ENCODE measurements around the gene SIN3A.
"Not testable (repeated sequence)": the region's sequence is repeated elsewhere in the genome, so short reads cannot be mapped to it uniquely, and the experiment has no call there.

The SIN3A gene

DNA sequence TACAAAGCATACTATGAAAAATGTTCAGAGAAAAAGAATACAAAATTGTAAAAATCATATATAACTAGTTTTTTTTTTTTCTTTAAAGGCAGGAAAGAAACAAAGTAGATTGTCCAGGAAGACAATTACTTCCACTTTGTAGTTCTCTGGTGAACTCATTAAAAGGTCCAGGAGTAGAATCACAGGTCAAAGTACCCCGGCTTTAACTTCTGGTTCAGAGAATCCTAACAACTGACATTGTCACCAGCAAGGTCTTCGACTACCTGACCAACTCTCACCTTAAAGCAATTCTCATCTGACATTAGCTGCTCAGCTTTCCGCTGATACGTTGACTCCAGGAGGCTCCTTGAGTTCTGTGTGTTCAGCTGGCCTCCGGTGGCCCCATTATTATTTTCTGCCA is 67.5 kb downstream of the SIN3A start:
- DNase-seq (ENCODE audit: extremely low read depth in 1 of 2, low read depth in 1 of 2) = not testable (repeated sequence)

DNA sequence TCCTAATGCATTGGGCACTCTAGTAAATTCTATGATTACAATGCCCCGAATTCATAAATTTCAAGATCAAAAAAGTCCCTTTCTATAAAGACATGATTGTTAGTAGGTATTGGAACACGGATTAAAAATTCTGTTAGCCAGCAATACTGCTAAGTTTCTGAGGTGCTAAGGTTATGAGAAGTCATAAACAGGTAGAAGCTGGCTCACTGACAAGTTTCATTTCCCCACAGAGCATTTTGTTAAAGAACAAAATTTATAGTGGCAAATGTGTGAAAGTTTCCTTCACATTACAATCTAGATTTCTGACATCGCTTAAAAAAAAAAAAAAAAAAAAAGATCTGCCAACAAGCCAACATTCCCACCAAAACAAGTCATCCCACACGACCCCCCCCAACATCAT is 70.7 kb downstream of the SIN3A start:
- DNase-seq (ENCODE audit: extremely low read depth in 1 of 2, low read depth in 1 of 2) = no peak

GRCh38 chr15:75371901-75372688 is 79.4 kb downstream of the SIN3A start:
- no peak for DNase-seq (ENCODE audit: extremely low read depth in 1 of 2, low read depth in 1 of 2)

DNA sequence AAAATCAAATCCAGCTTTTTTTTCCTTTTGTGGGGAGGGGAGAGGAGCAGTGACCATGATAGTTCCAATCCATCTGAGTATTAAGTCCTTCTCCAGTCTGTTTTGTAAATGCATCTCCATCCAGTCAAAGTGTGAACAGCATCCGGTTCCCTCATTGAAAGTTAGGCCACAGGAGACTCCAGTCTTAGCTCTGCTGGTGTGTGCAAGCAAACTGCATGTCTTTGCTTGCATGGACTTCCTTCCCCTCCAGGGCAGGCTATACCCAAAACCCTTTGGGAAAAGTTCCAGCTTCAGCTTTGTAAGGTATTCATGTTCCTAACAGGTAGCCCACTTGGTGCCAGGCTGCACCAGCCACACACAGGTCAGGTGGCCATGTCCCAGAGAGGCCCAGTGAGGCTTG is 80.0 kb downstream of the SIN3A start:
- no peak for DNase-seq (ENCODE audit: extremely low read depth in 1 of 2, low read depth in 1 of 2)

- no peak for DNase-seq (ENCODE audit: extremely low read depth in 1 of 2, low read depth in 1 of 2)
These were observed 81.5 kb downstream of the SIN3A start for GRCh38 chr15:75369897-75370581.

DNA sequence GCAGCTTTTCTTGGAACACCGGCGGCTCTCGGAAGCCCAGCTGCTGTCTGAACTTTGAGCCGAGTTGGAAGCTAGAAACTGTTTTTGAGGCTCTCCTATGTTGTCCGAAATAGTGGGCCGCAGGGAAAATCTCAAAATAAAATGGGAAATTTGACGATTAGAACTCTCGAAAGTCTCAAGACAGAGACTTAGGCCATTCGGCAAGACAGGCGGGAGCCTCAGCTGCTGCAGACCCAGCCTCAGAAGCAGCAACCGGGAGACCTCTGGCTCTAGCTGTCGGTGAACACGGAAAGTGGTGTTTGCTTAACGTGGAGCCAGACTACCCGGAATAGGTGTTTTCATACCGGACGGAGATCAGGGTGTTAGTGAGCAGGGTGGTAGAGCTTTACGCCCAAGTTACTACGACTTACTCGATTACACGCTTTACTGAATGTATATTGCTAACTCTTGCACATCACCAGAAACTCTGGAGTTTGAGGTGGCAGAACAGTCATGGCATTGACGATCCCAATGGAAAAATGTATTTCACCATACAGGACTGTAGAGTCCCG is 82.7 kb downstream of the SIN3A start:
- no peak for DNase-seq (ENCODE audit: extremely low read depth in 1 of 2, low read depth in 1 of 2)

- peak; percentile 88 to 93 for DNase-seq (ENCODE audit: extremely low read depth in 1 of 2, low read depth in 1 of 2)
These were observed 83.4 kb downstream of the SIN3A start, which contains the start of gene MAN2C1 for GRCh38 chr15:75367913-75368688. TSS of gene MAN2C1 (minus strand) at chr15:75368607. CDS start at chr15:75368583, 24 bp downstream.

DNA sequence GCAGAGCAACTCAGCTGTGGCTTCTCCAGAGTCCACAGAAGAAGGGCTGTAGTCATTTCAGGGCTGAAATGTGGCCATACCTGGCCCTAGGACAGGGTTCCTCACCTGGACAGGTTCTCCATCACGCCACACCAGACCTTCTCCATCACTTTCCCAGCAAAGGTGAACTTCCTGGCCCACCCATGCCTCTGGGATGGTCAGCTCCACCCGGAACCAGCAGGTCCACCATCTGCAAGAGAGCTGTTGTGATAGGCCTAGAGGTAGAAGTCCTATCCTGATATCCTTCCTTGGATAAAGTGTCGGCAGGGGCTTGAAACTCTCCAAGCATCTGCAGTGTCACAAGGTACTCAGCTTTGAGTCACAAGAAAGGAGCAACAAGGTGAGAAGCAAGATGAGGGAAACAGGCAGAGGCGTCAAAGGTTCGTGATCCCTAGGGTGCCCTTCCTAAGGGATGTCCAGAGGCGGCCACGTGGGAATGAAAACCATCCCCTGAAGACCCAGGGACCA is 84.0 kb downstream of the SIN3A start:
- no peak for DNase-seq (ENCODE audit: extremely low read depth in 1 of 2, low read depth in 1 of 2)

DNA sequence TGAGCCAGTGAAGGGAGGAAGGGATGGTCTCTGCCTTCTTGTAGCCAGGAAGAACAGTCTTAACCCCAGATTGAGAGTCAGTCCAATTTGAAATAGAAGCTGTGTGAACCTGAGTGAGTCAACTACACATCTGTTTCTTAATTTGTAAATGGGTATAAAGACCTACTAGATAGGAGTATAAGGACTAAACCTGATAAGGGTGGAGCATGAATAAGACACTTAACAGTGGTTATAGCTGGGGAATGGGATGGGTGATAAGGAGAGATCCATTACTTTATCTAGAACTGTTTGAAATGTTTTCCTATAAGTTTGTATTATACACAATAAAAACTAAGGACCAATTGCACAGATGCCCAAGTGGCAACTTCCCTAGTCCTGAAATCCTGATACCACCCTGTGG is 84.5 kb downstream of the SIN3A start:
- DNase-seq (ENCODE audit: extremely low read depth in 1 of 2, low read depth in 1 of 2) = no peak

DNA sequence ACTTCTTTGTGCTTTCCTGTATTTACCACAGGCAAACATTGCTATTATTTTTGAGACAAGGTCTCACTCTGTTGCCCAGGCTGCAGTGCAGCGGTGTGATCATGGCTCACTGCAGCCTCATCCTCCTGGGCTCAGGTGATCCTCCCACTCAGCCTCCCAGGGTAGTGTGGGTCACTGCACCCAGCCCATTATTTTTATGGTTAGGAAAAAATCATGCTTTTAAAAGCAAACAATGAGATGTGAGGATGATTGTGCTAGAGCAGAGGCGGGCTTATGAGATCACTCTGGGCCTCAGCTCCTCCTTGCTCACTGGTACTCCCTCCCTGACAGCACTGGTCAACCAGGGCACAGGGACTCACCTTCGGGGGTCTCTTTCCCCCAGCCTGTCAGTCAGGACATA is 85.3 kb downstream of the SIN3A start:
- DNase-seq (ENCODE audit: extremely low read depth in 1 of 2, low read depth in 1 of 2) = no peak

GRCh38 chr15:75364881-75365280 is 86.6 kb downstream of the SIN3A start:
- no peak for DNase-seq (ENCODE audit: extremely low read depth in 1 of 2, low read depth in 1 of 2)

DNA sequence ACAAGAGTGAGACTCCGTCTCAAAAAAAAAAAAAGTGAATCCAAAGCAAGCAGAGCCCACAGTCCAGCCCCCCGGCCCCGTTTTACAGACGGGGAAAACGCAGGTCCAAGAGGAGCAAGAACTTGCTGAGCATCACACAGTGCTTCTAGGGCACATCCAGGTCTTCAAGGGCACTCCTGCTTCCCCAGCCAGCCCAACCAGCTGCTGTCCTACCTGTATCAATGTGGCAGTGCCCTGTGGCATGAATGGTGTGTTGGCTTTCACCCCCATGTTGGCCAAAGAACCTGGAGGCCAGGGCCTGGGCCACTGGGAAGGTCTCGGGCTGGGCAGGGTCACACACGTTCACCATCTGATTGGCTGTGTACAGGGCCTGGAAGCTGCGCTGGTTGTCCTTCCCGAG is 87.7 kb downstream of the SIN3A start:
- no peak for DNase-seq (ENCODE audit: extremely low read depth in 1 of 2, low read depth in 1 of 2)

- no peak for DNase-seq (ENCODE audit: extremely low read depth in 1 of 2, low read depth in 1 of 2)
These were observed 88.7 kb downstream of the SIN3A start for GRCh38 chr15:75362642-75363249.

DNA sequence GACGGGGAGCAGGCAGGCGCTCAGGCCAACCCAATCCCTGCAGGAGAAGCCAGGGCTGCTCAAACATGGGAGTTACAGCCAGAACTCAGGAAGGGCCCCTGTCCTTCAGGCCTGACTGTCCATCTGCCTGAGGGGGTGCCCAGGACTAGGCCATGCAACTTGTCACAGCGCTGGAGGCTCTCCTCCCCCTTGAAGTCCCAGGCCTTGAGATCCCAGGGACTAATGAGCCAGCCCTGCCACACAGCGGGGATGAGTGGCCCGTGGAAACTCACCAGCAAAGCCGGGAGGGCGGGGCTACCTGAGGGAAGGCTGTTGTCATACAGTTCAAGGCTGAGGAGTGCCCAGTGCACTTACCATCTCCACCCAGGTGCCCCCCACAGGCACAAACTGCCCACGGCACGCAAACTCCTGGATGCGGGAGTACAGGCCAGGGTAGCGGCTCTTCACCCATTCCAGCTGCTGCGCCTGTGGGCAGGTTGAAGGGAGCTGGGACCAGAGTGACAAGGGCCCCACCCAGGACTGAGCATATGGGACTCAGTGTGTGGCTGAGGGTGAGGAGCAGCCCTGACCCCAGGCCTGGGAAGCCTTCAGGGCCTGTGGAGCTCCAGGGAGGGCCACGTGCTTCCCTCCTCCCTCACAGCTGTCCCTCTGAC is 89.4 kb downstream of the SIN3A start:
- DNase-seq (ENCODE audit: extremely low read depth in 1 of 2, low read depth in 1 of 2) = no peak

DNA sequence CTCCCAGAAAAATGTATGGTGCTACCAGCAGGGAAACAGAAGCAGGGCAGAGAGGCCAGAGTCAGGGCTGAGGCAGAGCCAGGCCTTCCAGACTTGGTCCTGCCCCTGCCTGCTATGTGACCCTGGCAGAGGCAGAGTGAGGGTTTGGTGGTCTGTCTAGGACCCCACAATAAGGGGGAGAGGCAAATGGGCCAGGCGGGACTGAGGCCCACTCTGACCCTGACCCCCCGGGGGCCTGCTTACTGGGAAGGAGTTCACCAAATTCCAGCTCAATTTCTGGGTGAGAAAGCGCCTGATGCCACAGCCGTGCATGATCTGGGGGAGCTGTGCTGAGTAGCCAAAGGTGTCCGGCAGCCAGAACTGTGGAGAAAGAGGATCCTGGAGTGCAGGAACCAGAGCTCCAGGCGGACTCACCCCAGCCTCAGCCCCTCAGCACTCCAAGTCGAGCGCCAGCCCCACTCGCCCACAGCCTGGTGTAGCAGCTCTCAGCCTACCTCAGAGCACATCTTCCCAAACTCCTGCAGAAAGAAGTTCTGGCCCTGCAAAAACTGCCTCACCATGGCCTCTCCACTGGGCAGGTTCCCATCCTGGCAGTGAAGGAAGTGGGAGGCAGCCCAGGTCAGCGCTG is 90.0 kb downstream of the SIN3A start:
- DNase-seq (ENCODE audit: extremely low read depth in 1 of 2, low read depth in 1 of 2) = no peak

DNA sequence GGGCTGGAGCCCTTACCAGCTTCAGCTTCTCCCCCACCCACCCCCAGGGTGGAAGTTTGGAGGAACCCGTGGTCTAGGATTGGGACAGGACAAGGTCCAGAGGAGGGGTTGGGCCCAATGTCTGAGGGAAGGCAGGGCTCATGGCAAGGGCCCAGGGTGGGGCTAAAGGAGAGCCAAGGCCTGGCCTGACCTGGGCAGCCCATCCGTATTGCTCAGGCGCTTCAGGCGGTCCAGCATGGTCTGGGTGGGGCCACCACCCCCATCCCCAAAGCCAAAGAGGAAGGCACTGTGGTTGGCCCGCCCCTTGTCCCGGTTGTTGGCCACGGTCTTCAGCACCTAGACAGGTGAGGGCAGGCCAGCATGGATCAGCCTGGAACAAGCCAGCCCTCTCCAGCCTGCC is 90.6 kb downstream of the SIN3A start:
- no peak for DNase-seq (ENCODE audit: extremely low read depth in 1 of 2, low read depth in 1 of 2)

DNA sequence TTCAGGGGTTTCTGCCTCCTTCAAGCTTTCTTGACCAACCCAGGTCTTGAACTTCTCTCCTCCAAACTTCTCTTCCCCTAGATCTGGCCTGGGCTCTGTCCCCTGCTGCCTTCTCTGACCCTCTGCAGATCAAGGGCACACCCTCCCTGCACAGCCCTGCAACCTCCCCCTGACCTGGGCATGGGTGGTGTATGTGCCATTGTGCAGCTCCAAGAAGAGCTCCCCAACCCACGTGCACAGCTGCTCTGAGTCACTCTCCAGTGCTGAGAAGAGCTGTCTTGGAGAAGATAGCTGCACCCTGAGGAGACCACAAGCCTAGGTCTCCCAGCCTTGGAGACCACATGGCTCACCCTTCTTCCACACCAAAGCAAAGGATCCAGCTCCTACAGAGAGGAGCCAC is 91.1 kb downstream of the SIN3A start:
- DNase-seq (ENCODE audit: extremely low read depth in 1 of 2, low read depth in 1 of 2) = no peak

- DNase-seq (ENCODE audit: extremely low read depth in 1 of 2, low read depth in 1 of 2) = no peak
These were observed 91.8 kb downstream of the SIN3A start for GRCh38 chr15:75359537-75360250.

Data from stimulated activated CD8-positive, alpha-beta memory T cell treated with anti-CD3 and anti-CD28 coated beads, Interleukin-7, amount 100 ng/mL, for 48 hours (primary cell).